Measurements from ENCODE around the gene IER3. TPM values are rescaled to one million over a fixed set of nuclear protein-coding genes. Genes with fewer than 3 reads are reported as not detected.
"Not testable (repeated sequence)": the region's sequence is repeated elsewhere in the genome, so short reads cannot be mapped to it uniquely, and the experiment has no call there.

The IER3 gene
- polyA plus RNA-seq, 3 donors = 18.3 to 29.0 (median 20.2) TPM

GRCh38 chr6:30759575-30760239 lies 15.4 kb upstream of the IER3 start:
- DNase-seq (ENCODE audit: extremely low read depth in 1 of 11, low read depth in 9 of 11, low spot score in 4 of 11) = no peak

DNA sequence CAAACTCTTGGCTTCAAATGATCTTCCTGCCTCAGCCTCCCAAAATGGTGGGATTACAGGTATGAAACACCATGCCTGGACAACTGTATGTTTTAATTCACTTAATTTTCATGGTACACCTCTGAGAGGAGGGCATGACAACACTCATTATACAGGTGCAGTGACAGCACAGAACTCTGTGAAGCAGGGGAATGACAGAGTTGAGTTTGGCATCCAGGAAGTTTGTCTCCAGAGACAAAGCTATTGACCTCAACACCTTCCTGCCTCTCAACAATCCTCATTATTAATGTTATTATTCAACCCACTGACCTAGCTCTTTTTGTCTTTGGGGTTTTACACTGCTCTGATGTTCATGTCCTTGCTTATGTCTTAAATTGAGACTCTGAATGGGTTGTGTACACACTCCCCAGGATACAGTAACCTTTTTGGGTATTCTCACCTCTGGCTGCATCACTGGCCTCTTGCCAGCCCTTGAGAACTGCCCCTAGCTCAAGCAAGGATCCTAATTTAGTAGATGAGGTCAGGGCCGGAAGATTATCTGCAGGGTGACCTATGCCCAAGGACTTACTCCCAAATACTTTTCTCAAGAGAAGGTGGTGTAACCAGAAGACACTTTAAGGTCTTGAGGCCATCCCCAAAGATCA lies 13.0 kb upstream of the IER3 start:
- no peak for DNase-seq (ENCODE audit: extremely low read depth in 1 of 11, low read depth in 9 of 11, low spot score in 4 of 11)

- DNase-seq (ENCODE audit: extremely low read depth in 1 of 11, low read depth in 9 of 11, low spot score in 4 of 11) = not testable (repeated sequence)
These were observed 12.2 kb upstream of the IER3 start for GRCh38 chr6:30756405-30757003.

DNA sequence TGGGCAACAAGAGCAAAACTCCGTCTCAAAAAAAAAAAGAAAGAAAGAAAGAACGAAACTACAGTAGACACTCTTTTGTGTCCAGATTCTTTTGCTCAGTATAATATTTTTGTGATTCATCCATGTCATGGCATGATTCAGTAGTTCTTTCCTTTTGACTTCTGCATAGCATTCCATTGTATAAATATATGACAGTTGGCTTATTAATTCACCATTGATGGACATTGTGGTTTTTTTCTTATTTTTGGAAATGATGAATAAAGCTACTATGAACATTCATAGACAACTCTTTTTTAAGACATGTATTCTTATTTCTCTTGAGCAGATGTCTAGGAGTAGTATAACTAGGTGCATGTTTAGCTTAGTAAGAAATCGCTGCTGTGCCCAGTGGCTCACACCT lies 10.3 kb upstream of the IER3 start:
- DNase-seq (ENCODE audit: extremely low read depth in 1 of 11, low read depth in 9 of 11, low spot score in 4 of 11) = no peak

GRCh38 chr6:30752157-30752927 lies 8.0 kb upstream of the IER3 start:
- no peak for DNase-seq (ENCODE audit: extremely low read depth in 1 of 11, low read depth in 9 of 11, low spot score in 4 of 11)

DNA sequence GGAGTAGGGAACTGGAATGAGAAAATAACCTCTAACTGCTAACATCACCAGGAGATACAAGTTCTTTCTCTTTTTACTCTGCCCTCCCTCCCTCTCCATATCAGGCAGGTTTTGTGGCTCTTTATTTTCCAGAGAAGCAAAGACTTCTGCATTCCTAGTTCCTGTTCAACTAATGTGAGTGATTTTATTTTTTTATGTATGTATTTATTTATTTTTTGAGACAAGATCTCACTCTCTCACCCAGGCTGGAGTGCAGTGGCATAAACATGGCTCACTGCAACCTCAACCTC lies 6.0 kb upstream of the IER3 start:
- no peak for DNase-seq (ENCODE audit: extremely low read depth in 1 of 11, low read depth in 9 of 11, low spot score in 4 of 11)

DNA sequence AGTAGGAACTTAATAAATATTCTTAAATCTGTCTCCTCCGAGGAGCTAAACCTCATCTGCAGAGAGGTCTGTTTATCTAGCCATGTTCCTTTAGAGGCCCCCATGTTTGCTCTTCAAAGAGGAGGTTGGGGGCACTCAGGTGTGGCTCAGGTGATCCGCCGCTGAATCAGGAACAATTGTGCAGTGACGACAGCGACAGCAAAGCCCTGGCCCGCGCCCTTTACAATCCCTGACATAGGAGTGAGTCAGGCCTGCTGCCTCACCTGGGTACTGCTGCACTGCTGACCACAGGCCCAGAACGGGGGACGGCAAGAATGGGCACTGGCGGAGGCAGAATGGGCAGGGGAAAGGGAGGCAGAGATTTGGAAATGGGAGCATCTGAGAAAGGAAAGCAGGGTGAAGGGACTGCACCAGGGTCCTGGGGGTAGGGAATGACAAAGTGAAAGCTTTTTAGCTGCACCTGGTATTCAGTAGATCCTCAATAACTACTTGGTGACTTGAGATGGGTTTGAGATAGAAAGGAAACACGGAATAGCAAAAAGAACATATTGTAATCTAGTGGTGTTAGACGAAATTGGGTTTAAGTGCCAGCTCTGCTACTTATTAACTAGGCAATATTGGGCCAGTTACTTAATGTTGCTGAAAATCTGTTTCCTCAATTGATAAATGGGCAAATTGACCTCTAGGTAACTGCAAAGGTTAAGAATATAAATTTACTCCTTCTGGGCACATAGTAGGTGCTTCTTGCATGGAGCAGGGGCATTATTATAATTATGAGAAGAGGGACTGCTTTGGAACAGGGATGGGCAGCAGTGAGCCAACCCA lies 5.4 kb upstream of the IER3 start:
- DNase-seq (ENCODE audit: extremely low read depth in 1 of 11, low read depth in 9 of 11, low spot score in 4 of 11) = no peak

DNA sequence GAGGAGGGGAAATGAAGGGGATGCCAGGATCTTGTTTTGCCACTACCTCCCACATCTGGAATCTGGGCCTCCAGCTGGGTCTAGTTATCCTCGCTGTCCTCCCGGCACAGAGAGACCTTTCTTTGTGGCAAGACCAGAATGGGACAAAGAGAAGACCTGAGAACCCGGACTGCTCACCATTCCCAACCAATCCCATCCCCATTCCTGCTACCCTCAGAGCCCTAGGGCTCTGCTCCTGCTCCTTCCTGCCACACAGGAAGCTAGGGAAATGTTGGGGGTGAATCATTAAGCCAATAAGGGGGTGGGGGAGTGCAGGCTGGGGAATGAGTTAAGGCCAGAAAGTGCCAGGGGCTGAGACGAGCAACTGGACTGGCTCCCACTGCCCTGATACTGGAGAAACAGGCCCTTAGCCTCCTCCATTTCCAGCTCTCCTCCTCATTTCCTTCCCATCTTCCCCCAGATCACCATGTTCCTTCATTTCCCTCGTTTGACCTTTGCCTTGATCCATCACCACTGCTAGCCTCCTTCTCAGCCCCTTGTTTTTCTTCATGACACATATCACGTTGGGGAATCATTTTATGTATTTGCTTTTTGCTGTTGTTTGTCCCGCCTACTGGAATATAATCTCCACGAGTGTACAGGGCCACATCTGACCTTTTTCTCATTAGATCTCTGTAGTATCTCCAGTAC lies 4.6 kb upstream of the IER3 start:
- DNase-seq (ENCODE audit: extremely low read depth in 1 of 11, low read depth in 9 of 11, low spot score in 4 of 11) = no peak

DNA sequence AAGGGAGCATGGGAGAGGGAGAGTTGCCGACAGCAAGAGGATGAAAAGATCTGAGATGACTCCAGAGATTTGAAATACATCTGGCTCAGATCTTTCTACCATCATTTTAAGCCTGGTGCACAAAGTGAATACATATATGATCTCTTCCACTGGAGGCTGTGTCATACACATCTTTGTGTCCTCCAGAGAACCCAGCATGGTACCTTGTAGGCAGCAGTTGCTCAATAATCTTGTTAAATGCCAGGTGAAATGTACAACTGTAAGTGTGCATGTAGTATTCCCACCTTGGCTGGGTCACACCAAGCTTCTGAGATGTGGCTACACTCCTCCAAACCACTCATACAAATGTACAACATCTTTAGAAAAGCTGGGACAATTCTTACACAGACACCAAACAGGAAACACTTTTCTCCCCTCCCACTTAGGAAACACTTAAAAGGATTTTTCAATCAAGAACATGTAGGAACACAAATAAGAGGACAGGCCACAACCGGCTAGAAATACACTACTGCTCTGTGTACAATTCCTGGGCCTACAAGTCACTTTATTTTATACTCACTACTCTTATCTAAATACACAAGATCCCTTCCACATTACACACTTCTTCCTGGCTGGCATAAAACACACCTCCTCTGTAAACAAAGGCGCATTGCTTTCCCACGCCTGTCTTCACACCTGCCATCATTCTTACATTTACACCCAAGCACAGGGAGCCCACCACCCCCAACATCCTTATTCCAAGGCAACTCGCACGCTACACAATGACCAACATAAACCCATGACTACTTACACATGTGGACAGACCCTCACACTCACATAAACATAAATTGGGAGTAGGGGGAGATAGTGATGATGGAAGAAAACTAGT lies 3.8 kb upstream of the IER3 start:
- DNase-seq (ENCODE audit: extremely low read depth in 1 of 11, low read depth in 9 of 11, low spot score in 4 of 11) = no peak

DNA sequence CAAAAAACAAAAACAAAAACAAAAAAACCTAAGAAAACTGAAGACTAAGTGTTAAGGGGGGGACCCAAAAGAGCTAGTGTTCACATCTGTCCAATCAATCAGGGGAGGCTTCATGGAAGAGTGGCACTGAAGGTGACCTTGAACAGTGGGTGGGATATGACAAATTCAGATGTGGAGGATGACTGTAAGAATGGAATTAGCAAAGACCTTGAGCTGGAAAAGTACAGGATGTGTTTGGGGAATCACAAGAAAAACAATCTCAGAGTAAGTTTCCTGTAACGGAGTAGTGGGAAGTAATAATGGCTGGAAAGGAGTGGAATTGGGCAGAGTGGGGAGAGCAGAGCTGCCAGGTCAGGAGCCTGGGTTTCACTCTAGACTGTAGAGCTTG lies 2.9 kb upstream of the IER3 start:
- no peak for DNase-seq (ENCODE audit: extremely low read depth in 1 of 11, low read depth in 9 of 11, low spot score in 4 of 11)

DNA sequence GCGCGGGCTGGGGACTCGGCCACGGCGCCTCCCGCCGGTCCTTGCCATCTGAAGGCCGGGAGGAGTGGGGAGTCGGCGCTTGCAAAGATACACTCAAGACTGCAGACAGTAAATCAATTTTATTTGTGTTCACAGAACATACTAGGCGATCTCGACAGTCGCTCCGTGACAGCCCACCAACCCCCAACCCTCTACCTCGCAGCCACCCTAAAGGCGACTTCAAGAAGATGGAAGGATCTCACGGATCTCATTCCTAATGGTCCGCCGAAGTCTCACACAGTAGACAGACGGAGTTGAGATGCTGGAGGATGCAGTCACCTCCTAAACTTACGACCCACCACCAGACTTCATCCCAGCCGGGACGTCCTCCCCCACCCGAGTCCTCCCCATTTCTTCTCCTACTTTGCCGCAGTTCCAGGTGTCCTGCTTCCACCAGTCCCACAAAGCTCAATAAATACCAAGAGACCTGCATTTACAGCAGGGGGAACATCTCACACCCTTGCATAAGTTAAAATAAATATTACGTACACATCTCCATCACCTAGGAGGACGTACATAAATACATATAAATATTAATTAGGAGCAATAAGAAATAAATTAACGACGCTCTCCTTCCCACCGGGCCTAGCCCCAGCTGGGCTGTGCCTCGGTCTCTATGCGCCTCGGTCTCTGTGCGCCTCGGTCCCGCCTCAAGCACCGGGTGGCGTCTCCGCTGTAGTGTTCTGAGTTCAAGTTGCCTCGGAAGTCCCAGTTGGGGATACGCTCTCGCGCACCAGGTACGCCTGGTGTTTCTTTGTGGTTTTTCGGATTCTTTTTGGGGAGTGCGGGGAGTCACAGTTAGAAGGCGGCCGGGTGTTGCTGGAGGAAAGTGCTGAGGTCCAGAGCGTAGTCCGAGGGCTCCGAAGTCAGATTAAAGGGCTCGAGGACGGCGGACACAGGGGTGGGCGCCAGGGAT lies 971 bp downstream of the IER3 start:
- DNase-seq (ENCODE audit: extremely low read depth in 1 of 11, low read depth in 9 of 11, low spot score in 4 of 11) = no peak

DNA sequence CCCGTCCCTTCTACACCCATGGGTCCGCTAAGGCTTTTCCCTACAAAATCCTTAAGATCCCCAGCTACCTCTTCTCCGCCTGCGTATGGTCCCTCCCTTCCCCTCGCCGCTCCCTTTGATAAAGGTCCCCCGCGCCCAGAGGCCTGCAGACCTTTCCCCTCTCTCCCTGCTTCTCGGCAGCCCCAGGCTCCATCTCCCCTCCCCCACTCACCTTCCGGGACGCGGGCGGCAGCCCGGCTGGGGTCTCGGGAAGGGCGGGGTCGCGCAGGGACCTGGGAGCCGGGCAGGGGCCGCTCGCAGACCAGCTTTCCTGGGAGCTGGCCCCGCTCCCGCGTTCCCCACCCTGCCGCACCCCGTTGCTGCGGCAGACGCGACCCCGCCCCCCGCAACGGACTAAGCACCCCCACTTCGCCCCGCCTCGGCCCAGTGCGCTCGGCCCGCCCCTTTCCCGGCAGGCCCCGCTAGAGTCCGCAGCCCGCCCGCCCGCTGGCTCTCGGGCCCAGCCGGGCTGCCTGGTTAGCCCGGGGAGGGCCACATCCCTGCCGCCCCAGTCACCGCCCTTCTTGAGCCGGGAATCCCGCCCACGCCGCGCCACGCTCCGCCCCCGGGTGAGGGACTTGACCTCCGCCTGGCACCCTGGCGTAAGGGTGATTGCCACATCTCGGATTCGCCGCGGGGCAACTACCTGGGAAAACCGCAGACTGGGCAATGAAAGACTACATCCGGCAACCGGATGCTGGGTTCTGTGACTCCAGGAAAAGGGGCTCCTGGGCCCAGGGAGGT lies 1.8 kb downstream of the IER3 start, which contains the start of gene FLOT1:
FLOT1 (minus strand) TSS at position 372 of the 783 bp plus-strand sequence. CDS start 498 bp downstream, outside the sequence.
- peak in 7 of 11 donors; percentile 73 to 88 (median 82) for DNase-seq (ENCODE audit: extremely low read depth in 1 of 11, low read depth in 9 of 11, low spot score in 4 of 11)

GRCh38 chr6:30741789-30742315 lies 2.5 kb downstream of the IER3 start:
- no peak for DNase-seq (ENCODE audit: extremely low read depth in 1 of 11, low read depth in 9 of 11, low spot score in 4 of 11)

DNA sequence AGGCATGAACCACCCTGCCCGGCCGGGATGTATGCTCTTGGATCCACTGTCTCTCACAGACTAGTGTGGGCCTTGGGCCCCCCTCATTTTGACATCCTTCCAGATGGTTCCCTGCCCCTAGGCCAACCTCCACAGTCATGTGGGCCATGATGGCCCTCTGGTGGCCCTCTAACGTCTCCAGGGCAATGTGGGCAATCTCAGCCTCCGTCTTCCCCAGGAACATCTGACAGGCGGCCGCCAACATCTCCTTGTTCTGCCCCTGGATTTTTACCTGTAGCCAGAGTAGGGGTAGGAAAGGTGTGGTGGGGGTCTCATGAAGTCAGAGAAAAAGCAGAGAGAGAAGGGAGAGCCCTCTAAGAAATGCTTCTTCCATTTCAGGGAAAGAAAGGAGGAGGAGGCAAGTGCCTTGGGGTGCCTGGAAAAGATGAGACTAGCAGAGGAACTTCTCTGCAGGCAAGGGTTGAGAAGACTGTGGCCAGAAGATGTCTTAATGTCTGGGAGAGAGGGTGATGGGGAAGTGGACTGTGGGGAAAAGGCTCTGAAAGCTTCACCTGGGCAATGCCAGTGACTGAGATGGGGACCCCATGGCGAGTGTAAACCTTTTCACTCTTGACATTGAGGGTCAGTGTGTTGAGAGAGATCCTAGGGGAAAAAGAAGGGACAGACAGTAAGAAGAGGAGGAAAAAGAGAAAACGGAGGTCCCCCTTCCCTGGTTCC lies 3.1 kb downstream of the IER3 start:
- no peak for DNase-seq (ENCODE audit: extremely low read depth in 1 of 11, low read depth in 9 of 11, low spot score in 4 of 11)

- DNase-seq (ENCODE audit: extremely low read depth in 1 of 11, low read depth in 9 of 11, low spot score in 4 of 11) = no peak
These were observed 3.8 kb downstream of the IER3 start for GRCh38 chr6:30740540-30740870.
